Stomach (tissue), 9 donors: Measurements from ENCODE around the gene EPYC. TPM values are rescaled to one million over a fixed set of nuclear protein-coding genes. Genes with fewer than 3 reads are reported as not detected.

ENCODE experiments used
- DNase-seq, 2 donors: peaks; one replicate each; pipeline versions ENCODE4 v3.0.0 to v3.0.0-alpha.2; 2013 to 2019
- H3K27ac ChIP-seq, 5 donors: fragments of 200-600 bp in 4 of 5; sonication (generic) in 4 of 5; one replicate each; pipeline ENCODE4 v1.5.1; 2013 to 2019; ENCODE audit warnings: mild to moderate bottlenecking in 1 of 5, moderate library complexity in 1 of 5
- H3K27me3 ChIP-seq, 3 donors: fragments of 200-600 bp; sonication (generic); one replicate each; pipeline ENCODE4 v1.5.1; 2017 to 2019; ENCODE audit warnings: mixed run types in 1 of 3
- H3K36me3 ChIP-seq, 4 donors: fragments of 200-600 bp; sonication (generic); 1 replicate in 3 of 4; 2 replicates in 1 of 4; pipeline ENCODE4 v1.5.1; 2016 to 2019
- H3K4me1 ChIP-seq, 4 donors: fragments of 200-600 bp; sonication (generic); one replicate each; pipeline ENCODE4 v1.5.1; 2016 to 2019
- H3K4me3 ChIP-seq, 4 donors: fragments of 200-600 bp; sonication (generic) in 3 of 4; one replicate each; pipeline ENCODE4 v1.5.1; 2016 to 2019; ENCODE audit warnings: mild to moderate bottlenecking in 1 of 4
- H3K9me3 ChIP-seq, 4 donors: fragments of 200-600 bp; sonication (generic); one replicate each; pipeline ENCODE4 v1.5.1; 2016 to 2019
- CTCF ChIP-seq, 7 experiments: fragments of 450-650 bp in 4 of 7; fragments of 200-600 bp in 3 of 7; sonication (generic) in 3 of 7; IDR thresholded peaks; one replicate each; pipeline ENCODE4 v1.5.1; 2016 to 2019; ENCODE audit warnings: antibody characterized with exemption in 7 of 7, control low read depth in 2 of 7, mild to moderate bottlenecking in 1 of 7
- EP300 ChIP-seq: sonication (generic); formaldehyde crosslinking; IDR thresholded peaks from one replicate; pipeline ENCODE4 v1.6.1; 2017; ENCODE audit warnings: antibody characterized with exemption
- POLR2A ChIP-seq, 4 donors: fragments of 450-650 bp; IDR thresholded peaks; one replicate each; pipeline ENCODE4 v1.6.1; 2016; ENCODE audit warnings: antibody characterized with exemption in 4 of 4, control low read depth in 2 of 4, mild to moderate bottlenecking in 1 of 4, moderate library complexity in 1 of 4
- POLR2AphosphoS5 ChIP-seq, 3 donors: sonication (generic); formaldehyde crosslinking; IDR thresholded peaks; one replicate each; pipeline ENCODE4 v1.6.1; 2016; ENCODE audit warnings: antibody characterized with exemption in 3 of 3
- WGBS, 5 donors: extraction: QIAGEN DNeasy Blood & Tissue Kit in 3 of 5; methylation state at CpG; one replicate each; pipeline versions ENCODE4 v1.1.5 to v1.1.7; 2013 to 2018; 5-methylcytosine and 5-hydroxymethylcytosine counted together
- intact Hi-C: fragments of 100-400 bp; cut with DNase I; formaldehyde crosslinking; loops from one replicate; pipeline ENCODE4 v1.15.1; 2023; ENCODE audit warnings: low total_unique reads
- polyA plus RNA-seq, 3 donors: library from polyadenylated mRNA; stranded (reverse); fragments of 200-250 nt; gene quantifications; one replicate each; pipeline ENCODE4 v1.2.3, GENCODE V29; 2013
- total RNA-seq, 5 donors: library from RNA; depleted of rRNA; stranded (reverse); fragments of >200 nt; gene quantifications; one replicate each; pipeline versions ENCODE4 v1.1.0 to v1.2.3, GENCODE V29; 2014 to 2016
- donor health status: healthy with polysubstance abuse.
- donor health status: Bipolar disorder and iron deficiency.
- donor health status: healthy.

The EPYC gene
- total and polyA plus RNA-seq, 8 donors, result not detected

GRCh38 chr12:90943255-90943654 is 61.5 kb downstream of the EPYC start:
- H3K27me3 ChIP-seq, result no peaks in the 10 kb centered on the region
- TF ChIP-seq POLR2A (IDR thresholded peaks at IDR 0.05) (no peak), CTCF (IDR thresholded peaks at IDR 0.05) (no peak), EP300 (no peak), POLR2AphosphoS5 (IDR thresholded peaks at IDR 0.05) (no peak)
- intact Hi-C loops, result no loop called here
- H3K36me3 ChIP-seq, result no peaks in the 10 kb centered on the region
- H3K4me1 ChIP-seq, result no peaks in the 10 kb centered on the region
- H3K27ac ChIP-seq, result no peak overlapping the region
- no peak overlapping the region for H3K4me3 ChIP-seq
- no peaks in the 10 kb centered on the region for H3K9me3 ChIP-seq
- DNase-seq, result no peak
- WGBS, 5 donors, result 77 to 93% (median 84%) methylated on average over 1 of the region's 1 CpG

GRCh38 chr12:90940872-90941499 is 63.8 kb downstream of the EPYC start:
- WGBS, 5 donors, result 28 to 47% (median 45%) methylated on average over 3 of the region's 3 CpGs
- TF ChIP-seq POLR2A (IDR thresholded peaks at IDR 0.05) (no peak), CTCF (IDR thresholded peaks at IDR 0.05) (peak in 3 of 7 experiments; percentile 17 to 43 (median 43)), EP300 (no peak)
- H3K4me1 ChIP-seq, result no peaks in the 10 kb centered on the region
- H3K4me3 ChIP-seq, result no peak overlapping the region
- H3K27me3 ChIP-seq, result no peaks in the 10 kb centered on the region
- H3K9me3 ChIP-seq, result no peaks in the 10 kb centered on the region
- peak in 1 of 2 donors; percentile 73 for DNase-seq
- no peak overlapping the region for H3K27ac ChIP-seq
- intact Hi-C loops, result no loop called here
- no peaks in the 10 kb centered on the region for H3K36me3 ChIP-seq

- Histone ChIP-seq H3K36me3 (no peaks in the 10 kb centered on the region), H3K27ac (no peak overlapping the region), H3K4me1 (no peaks in the 10 kb centered on the region), H3K27me3 (no peaks in the 10 kb centered on the region), H3K9me3 (no peaks in the 10 kb centered on the region), H3K4me3 (no peak overlapping the region)
- TF ChIP-seq POLR2A (IDR thresholded peaks at IDR 0.05), result no peak
- TF ChIP-seq EP300, result no peak
- no peak for TF ChIP-seq CTCF (IDR thresholded peaks at IDR 0.05)
- no peak for TF ChIP-seq POLR2AphosphoS5 (IDR thresholded peaks at IDR 0.05)
- WGBS, 5 donors, result 45 to 78% (median 62%) methylated on average over 1 of the region's 1 CpG
- DNase-seq, result peak in 1 of 2 donors; percentile 34
- intact Hi-C loops, result no loop called here
Measured at GRCh38 chr12:90939382-90939781, 65.4 kb downstream of the EPYC start.

- Histone ChIP-seq H3K9me3 (no peaks in the 10 kb centered on the region), H3K4me1 (no peaks in the 10 kb centered on the region), H3K27ac (no peak overlapping the region), H3K27me3 (no peaks in the 10 kb centered on the region), H3K4me3 (no peak overlapping the region), H3K36me3 (no peaks in the 10 kb centered on the region)
- TF ChIP-seq POLR2AphosphoS5 (IDR thresholded peaks at IDR 0.05), result no peak
- TF ChIP-seq CTCF (IDR thresholded peaks at IDR 0.05), result no peak
- no peak for TF ChIP-seq POLR2A (IDR thresholded peaks at IDR 0.05)
- TF ChIP-seq EP300, result no peak
- 50 to 56% (median 55%) methylated on average over 6 of the region's 6 CpGs for WGBS, 5 donors
- intact Hi-C loops, result no loop called here
- DNase-seq, result peak in 1 of 2 donors; percentile 31
Measured at GRCh38 chr12:90938451-90938850, 66.3 kb downstream of the EPYC start.
